IMR-90 (cell line): Measurements from ENCODE around the gene PRC1.

Experiments used
- BHLHE40 ChIP-seq: fragments of 150-350 bp; IDR thresholded peaks from 2 replicates; pipeline ENCODE4 v1.6.1; 2016; ENCODE audit warnings: mild to moderate bottlenecking, low read depth, low read length
- CEBPB ChIP-seq: IDR thresholded peaks from 2 replicates; pipeline ENCODE4 v1.6.1; 2012; ENCODE audit warnings: low read depth, low read length, improper control_type of control experiment
- CTCF ChIP-seq: conservative IDR thresholded peaks from 2 replicates; pipeline ENCODE4 v1.5.1; 2012; ENCODE audit warnings: mild to moderate bottlenecking, low read depth, low read length, improper control_type of control experiment
- MAFK ChIP-seq: IDR thresholded peaks from 2 replicates; pipeline ENCODE4 v1.6.1; 2012; ENCODE audit warnings: low read depth, low read length, improper control_type of control experiment
- MAZ ChIP-seq: IDR thresholded peaks from 2 replicates; pipeline ENCODE4 v1.6.1; 2012; ENCODE audit warnings: low read depth, mild to moderate bottlenecking, low read length, improper control_type of control experiment, moderate library complexity, borderline replicate concordance
- POLR2A ChIP-seq: IDR thresholded peaks from 2 replicates; pipeline ENCODE4 v1.6.1; 2012; ENCODE audit warnings: mild to moderate bottlenecking, low read depth, low read length
- RAD21 ChIP-seq: IDR thresholded peaks from 2 replicates; pipeline ENCODE4 v1.6.1; 2012; ENCODE audit warnings: low read length, improper control_type of control experiment
- RCOR1 ChIP-seq: IDR thresholded peaks from 2 replicates; pipeline ENCODE4 v1.6.1; 2012; ENCODE audit warnings: mild to moderate bottlenecking, low read length, improper control_type of control experiment; ENCODE audit not compliant: insufficient replicate concordance
- RFX5 ChIP-seq: IDR thresholded peaks from 2 replicates; pipeline ENCODE4 v1.8.0; 2012; ENCODE audit warnings: low read depth, mild to moderate bottlenecking, low read length, moderate library complexity
- SMC3 ChIP-seq: fragments of 150-350 bp; IDR thresholded peaks from 2 replicates; pipeline ENCODE4 v1.6.1; 2016; ENCODE audit warnings: low read depth, mild to moderate bottlenecking, antibody characterized with exemption, low read length, moderate library complexity
- USF2 ChIP-seq: fragments of 150-350 bp; IDR thresholded peaks from 2 replicates; pipeline ENCODE4 v1.6.1; 2017; ENCODE audit warnings: mild to moderate bottlenecking, antibody characterized with exemption, low read length, low read depth

- TF ChIP-seq CEBPB (no peak), CTCF (peak; percentile 32), POLR2A (no peak), RCOR1 (no peak), RAD21 (no peak), BHLHE40 (no peak), SMC3 (no peak), MAFK (no peak), RFX5 (no peak), MAZ (no peak), USF2 (no peak)
These were observed 38.8 kb upstream of the PRC1 start for GRCh38 chr15:91032919-91033803.
